ENCODE data around the gene GRIK4. TPM values are rescaled to one million over a fixed set of nuclear protein-coding genes. Genes with fewer than 3 reads are reported as not detected.
A peak's percentile ranks its signal among the peaks of the same experiment; 100 is the strongest.

The GRIK4 gene
- total and polyA plus RNA-seq, 9 of the 15 experiments (the other 6 are each of a cell fraction or from before 2014, with no cell fraction given), result not detected

GRCh38 chr11:120807414-120808150 lies 296.0 kb downstream of the GRIK4 start:
- FAIRE-seq (no peak), DNase-seq (ENCODE audit: extremely low read depth in 1 of 4, low spot score in 3 of 4) (no peak), ATAC-seq (no peak)
- Histone ChIP-seq H3K4me3 (no peak overlapping the region), H3K9ac (ENCODE audit: insufficient read depth in 1 of 2, low read depth in 2 of 2, low read length in 2 of 2) (no peak overlapping the region), H3K4me1 (replicated peaks in 1 of 2; ENCODE audit: control insufficient read depth in 2 of 2, insufficient read depth in 2 of 2, low read length in 2 of 2) (no peaks in the 10 kb centered on the region), H3K9me1 (ENCODE audit: control insufficient read depth, insufficient read depth, low read length) (peaks cover 2% of the 10 kb centered on the region), H3K4me2 (ENCODE audit: insufficient read depth, low read length) (no peak overlapping the region), H3K27ac (ENCODE audit: extremely low read depth, low read depth, low read length) (no peak overlapping the region), H3K79me2 (ENCODE audit: control insufficient read depth, insufficient read depth, low read length) (no peaks in the 10 kb centered on the region), H3K9me3 (replicated peaks; ENCODE audit: control insufficient read depth, insufficient read depth, low read depth, low read length) (no peaks in the 10 kb centered on the region), H3K36me3 (ENCODE audit: control insufficient read depth, insufficient read depth, low read length) (no peaks in the 10 kb centered on the region), H4K20me1 (replicated peaks; ENCODE audit: control insufficient read depth, insufficient read depth, low read length) (peaks cover 4% of the 10 kb centered on the region; the same call in 1 of the 2 replicates), H3K27me3 (ENCODE audit: control insufficient read depth in 2 of 2, insufficient read depth in 2 of 2, low read length in 2 of 2) (peaks cover 0 to 18% of the 10 kb centered on the region in 2 experiments; a peak in 2 of 5 replicates), H2AFZ (ENCODE audit: low read depth, low read length) (no peak overlapping the region)
- 1% methylated on average over 13 of the region's 13 CpGs for WGBS (ENCODE audit: insufficient coverage, low coverage, missing lambda C conversion rate)
- TF ChIP-seq ZNF316 (IDR thresholded peaks at IDR 0.05) (peak; percentile 47), ZNF764 (CRISPR knock-in tag; IDR thresholded peaks at IDR 0.05; ENCODE audit: low read depth) (no peak), NFE2L1 (tag; IDR thresholded peaks at IDR 0.05; ENCODE audit: borderline replicate concordance, low read depth) (peak; percentile 70; the same call in 1 of the 2 replicates), MAFK (IDR thresholded peaks at IDR 0.05; ENCODE audit: low read length) (peak; percentile 39; the same call in 1 of the 2 replicates), NFE2 (IDR thresholded peaks at IDR 0.05; ENCODE audit: low read depth) (peak; percentile 27; the same call in 1 of the 2 replicates), ID3 (CRISPR knock-in tag; IDR thresholded peaks at IDR 0.05) (no peak), ID3 (tag; IDR thresholded peaks at IDR 0.05) (no peak), C11orf30 (IDR thresholded peaks at IDR 0.05; ENCODE audit: low read depth) (peak; percentile 59), CBX3 (IDR thresholded peaks at IDR 0.05; ENCODE audit: borderline replicate concordance in 1 of 2, low read length in 2 of 2) (no peak), MAFG (tag; conservative IDR thresholded peaks at IDR 0.05) (peak; percentile 87)
- TF ChIP-seq, protein P1, sequence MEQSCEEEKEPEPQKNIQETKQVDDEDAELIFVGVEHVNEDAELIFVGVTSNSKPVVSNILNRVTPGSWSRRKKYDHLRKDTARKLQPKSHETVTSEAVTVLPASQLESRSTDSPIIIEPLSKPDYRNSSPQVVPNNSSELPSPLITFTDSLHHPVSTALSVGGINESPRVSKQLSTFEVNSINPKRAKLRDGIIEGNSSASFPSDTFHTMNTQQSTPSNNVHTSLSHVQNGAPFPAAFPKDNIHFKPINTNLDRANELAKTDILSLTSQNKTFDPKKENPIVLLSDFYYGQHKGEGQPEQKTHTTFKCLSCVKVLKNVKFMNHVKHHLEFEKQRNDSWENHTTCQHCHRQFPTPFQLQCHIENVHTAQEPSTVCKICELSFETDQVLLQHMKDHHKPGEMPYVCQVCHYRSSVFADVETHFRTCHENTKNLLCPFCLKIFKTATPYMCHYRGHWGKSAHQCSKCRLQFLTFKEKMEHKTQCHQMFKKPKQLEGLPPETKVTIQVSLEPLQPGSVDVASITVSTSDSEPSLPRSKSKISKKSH (CRISPR knock-in tag; IDR thresholded peaks at IDR 0.05), result no peak
- TF ChIP-seq, protein P2, sequence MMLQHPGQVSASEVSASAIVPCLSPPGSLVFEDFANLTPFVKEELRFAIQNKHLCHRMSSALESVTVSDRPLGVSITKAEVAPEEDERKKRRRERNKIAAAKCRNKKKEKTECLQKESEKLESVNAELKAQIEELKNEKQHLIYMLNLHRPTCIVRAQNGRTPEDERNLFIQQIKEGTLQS (IDR thresholded peaks at IDR 0.05), result peak; percentile 29; the same call in 1 of the 2 replicates
- TF ChIP-seq, protein P2 (CRISPR knock-in tag; conservative IDR thresholded peaks at IDR 0.05), result no peak
- POLR2A ChIA-PET, result no interaction called here
- BruUV-seq (replicated peaks), result no TSS peak
- in situ Hi-C loops (cut with MboI), result no loop called here
- intact Hi-C loops (cut with micrococcal nuclease), result no loop called here
- CTCF ChIA-PET (ENCODE audit: low intra/inter-chr PET ratio), result no interaction called here

Data from K562 (cell line).